ENCODE measurements around the gene EIF3M.

GRCh38 chr11:32643526-32643925 is 59.9 kb downstream of the EIF3M start:
- TF ChIP-seq CTCF (IDR thresholded peaks at IDR 0.05) (no peak), POLR2AphosphoS5 (IDR thresholded peaks at IDR 0.05) (no peak), POLR2A (IDR thresholded peaks at IDR 0.05; ENCODE audit: low read depth) (no peak), EP300 (IDR thresholded peaks at IDR 0.05) (no peak)
